ENCODE measurements around the gene IL15RA. TPM values are rescaled to one million over a fixed set of nuclear protein-coding genes. Genes with fewer than 3 reads are reported as not detected.

Gene IL15RA
- total RNA-seq, 4 donors from 2014 or later, result 10.6 to 34.3 (median 22.8) TPM

GRCh38 chr10:5999440-6000165, 22.3 kb upstream of the IL15RA start:
- Histone ChIP-seq H3K27me3 (no peaks in the 10 kb centered on the region), H3K4me1 (no peaks in the 10 kb centered on the region), H3K4me3 (replicated peaks in 1 of 3) (no peak overlapping the region), H3K27ac (no peak overlapping the region), H3K9me3 (no peaks in the 10 kb centered on the region), H3K36me3 (no peaks in the 10 kb centered on the region)
- TF ChIP-seq CTCF (IDR thresholded peaks at IDR 0.05) (no peak), POLR2A (IDR thresholded peaks at IDR 0.05) (no peak)
- WGBS, 2 donors, result 67 to 74% methylated on average over 14 to 20 of the region's 20 CpGs
- intact Hi-C loops (cut with DNase I), result no loop called here
- DNase-seq, result no peak

GRCh38 chr10:5996696-5997095, 19.4 kb upstream of the IL15RA start:
- Histone ChIP-seq H3K4me3 (replicated peaks in 1 of 3) (no peak overlapping the region), H3K9me3 (no peaks in the 10 kb centered on the region), H3K4me1 (no peaks in the 10 kb centered on the region), H3K36me3 (no peaks in the 10 kb centered on the region), H3K27me3 (no peaks in the 10 kb centered on the region), H3K27ac (no peak overlapping the region)
- intact Hi-C loops (cut with DNase I), result no loop called here
- WGBS, 2 donors, result 86 to 89% methylated on average over 4 of the region's 4 CpGs
- no peak for TF ChIP-seq POLR2A (IDR thresholded peaks at IDR 0.05)
- TF ChIP-seq CTCF (IDR thresholded peaks at IDR 0.05), result no peak
- DNase-seq, result no peak

GRCh38 chr10:5992398-5992797, 15.1 kb upstream of the IL15RA start:
- TF ChIP-seq CTCF (IDR thresholded peaks at IDR 0.05) (no peak), POLR2A (IDR thresholded peaks at IDR 0.05) (no peak)
- no peak for DNase-seq
- no peaks in the 10 kb centered on the region for H3K4me1 ChIP-seq
- no peaks in the 10 kb centered on the region for H3K36me3 ChIP-seq
- intact Hi-C loops (cut with DNase I), result no loop called here
- H3K4me3 ChIP-seq (replicated peaks in 1 of 3), result no peak overlapping the region
- 97 to 98% methylated on average over 1 of the region's 1 CpG for WGBS, 2 donors
- H3K27me3 ChIP-seq, result no peaks in the 10 kb centered on the region
- no peak overlapping the region for H3K27ac ChIP-seq
- no peaks in the 10 kb centered on the region for H3K9me3 ChIP-seq

GRCh38 chr10:5991708-5992107, 14.4 kb upstream of the IL15RA start:
- Histone ChIP-seq H3K36me3 (no peaks in the 10 kb centered on the region), H3K4me3 (replicated peaks in 1 of 3) (no peak overlapping the region), H3K27me3 (no peaks in the 10 kb centered on the region), H3K9me3 (no peaks in the 10 kb centered on the region), H3K27ac (no peak overlapping the region), H3K4me1 (no peaks in the 10 kb centered on the region)
- DNase-seq, result no peak
- TF ChIP-seq CTCF (IDR thresholded peaks at IDR 0.05) (no peak), POLR2A (IDR thresholded peaks at IDR 0.05) (no peak)
- intact Hi-C loops (cut with DNase I), result no loop called here

GRCh38 chr10:5989756-5990155, 12.4 kb upstream of the IL15RA start:
- Histone ChIP-seq H3K4me1 (no peaks in the 10 kb centered on the region), H3K27ac (no peak overlapping the region), H3K36me3 (no peaks in the 10 kb centered on the region), H3K9me3 (no peaks in the 10 kb centered on the region), H3K27me3 (no peaks in the 10 kb centered on the region), H3K4me3 (replicated peaks in 1 of 3) (no peak overlapping the region)
- 93 to 95% methylated on average over 2 of the region's 2 CpGs for WGBS, 2 donors
- TF ChIP-seq POLR2A (IDR thresholded peaks at IDR 0.05), result no peak
- no peak for TF ChIP-seq CTCF (IDR thresholded peaks at IDR 0.05)
- intact Hi-C loops (cut with DNase I), result no loop called here
- DNase-seq, result no peak

Measured in thyroid gland (tissue), 4 donors.